ENCODE results near the gene ZNF205. TPM values are rescaled to one million over a fixed set of nuclear protein-coding genes. Genes with fewer than 3 reads are reported as not detected.

The ZNF205 gene
- total and polyA plus RNA-seq, 2 experiments from 2014 or later, result 13.2 to 37.3 TPM

DNA sequence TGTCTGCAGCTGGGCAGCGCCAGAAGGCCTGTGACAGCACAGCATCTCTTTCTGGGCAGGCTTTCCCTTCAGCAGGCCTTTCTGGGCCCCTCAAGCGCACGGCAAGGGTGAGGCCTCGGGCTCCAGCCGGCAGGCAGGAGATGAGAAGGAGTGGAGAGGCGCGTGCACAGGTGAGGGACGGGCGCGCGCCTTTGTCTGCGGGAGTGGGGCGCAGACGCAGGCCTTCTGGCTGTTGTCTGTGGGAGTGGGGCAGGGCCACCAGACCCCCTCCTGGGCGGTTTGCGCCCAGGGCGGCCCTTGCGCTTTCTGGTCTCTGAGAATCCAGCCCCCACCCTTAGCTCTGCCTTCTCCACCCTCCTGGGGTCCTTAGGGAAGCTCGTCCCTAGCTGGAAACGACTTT is 6.5 kb downstream of the ZNF205 start:
- Histone ChIP-seq H3K9me3 (ENCODE audit: low read depth) (no peaks in the 10 kb centered on the region), H3K36me3 (peaks cover 7% of the 10 kb centered on the region), H3K4me1 (ENCODE audit: low read depth) (peaks cover 4% of the 10 kb centered on the region), H3K27me3 (no peaks in the 10 kb centered on the region), H3K4me3 (no peak overlapping the region), H3K27ac (no peak overlapping the region)
- DNase-seq (ENCODE audit: low read depth in 1 of 2, low spot score in 1 of 2), result no peak
- TF ChIP-seq, protein P1, sequence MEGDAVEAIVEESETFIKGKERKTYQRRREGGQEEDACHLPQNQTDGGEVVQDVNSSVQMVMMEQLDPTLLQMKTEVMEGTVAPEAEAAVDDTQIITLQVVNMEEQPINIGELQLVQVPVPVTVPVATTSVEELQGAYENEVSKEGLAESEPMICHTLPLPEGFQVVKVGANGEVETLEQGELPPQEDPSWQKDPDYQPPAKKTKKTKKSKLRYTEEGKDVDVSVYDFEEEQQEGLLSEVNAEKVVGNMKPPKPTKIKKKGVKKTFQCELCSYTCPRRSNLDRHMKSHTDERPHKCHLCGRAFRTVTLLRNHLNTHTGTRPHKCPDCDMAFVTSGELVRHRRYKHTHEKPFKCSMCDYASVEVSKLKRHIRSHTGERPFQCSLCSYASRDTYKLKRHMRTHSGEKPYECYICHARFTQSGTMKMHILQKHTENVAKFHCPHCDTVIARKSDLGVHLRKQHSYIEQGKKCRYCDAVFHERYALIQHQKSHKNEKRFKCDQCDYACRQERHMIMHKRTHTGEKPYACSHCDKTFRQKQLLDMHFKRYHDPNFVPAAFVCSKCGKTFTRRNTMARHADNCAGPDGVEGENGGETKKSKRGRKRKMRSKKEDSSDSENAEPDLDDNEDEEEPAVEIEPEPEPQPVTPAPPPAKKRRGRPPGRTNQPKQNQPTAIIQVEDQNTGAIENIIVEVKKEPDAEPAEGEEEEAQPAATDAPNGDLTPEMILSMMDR (IDR thresholded peaks at IDR 0.05; ENCODE audit: low read depth, low read length), result no peak

GRCh38 chr16:3119286-3119685 is 6.9 kb downstream of the ZNF205 start:
- Histone ChIP-seq H3K4me3 (no peak overlapping the region), H3K4me1 (ENCODE audit: low read depth) (peaks cover 4% of the 10 kb centered on the region), H3K27ac (no peak overlapping the region), H3K9me3 (ENCODE audit: low read depth) (no peaks in the 10 kb centered on the region), H3K36me3 (peaks cover 7% of the 10 kb centered on the region), H3K27me3 (no peaks in the 10 kb centered on the region)
- DNase-seq (ENCODE audit: low read depth in 1 of 2, low spot score in 1 of 2), result no peak
- TF ChIP-seq, protein P1 (IDR thresholded peaks at IDR 0.05; ENCODE audit: low read depth, low read length), result no peak

DNA sequence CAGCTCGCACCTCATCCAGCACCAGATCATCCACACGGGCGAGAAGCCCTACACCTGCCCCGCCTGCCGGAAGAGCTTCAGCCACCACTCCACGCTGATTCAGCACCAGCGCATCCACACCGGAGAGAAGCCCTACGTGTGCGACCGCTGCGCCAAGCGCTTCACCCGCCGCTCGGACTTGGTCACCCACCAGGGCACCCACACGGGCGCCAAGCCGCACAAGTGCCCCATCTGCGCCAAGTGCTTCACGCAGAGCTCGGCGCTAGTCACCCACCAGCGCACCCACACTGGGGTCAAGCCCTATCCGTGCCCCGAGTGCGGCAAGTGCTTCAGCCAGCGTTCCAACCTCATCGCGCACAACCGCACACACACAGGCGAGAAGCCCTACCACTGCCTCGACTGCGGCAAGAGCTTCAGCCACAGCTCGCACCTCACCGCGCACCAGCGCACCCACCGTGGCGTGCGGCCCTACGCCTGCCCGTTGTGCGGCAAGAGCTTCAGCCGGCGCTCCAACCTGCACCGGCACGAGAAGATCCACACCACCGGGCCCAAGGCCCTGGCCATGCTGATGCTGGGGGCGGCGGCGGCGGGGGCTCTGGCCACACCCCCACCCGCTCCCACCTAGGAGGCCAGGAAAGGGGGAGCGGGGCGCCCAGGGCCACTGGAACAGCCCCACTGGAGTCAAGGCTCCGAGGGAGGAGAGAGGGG is 7.5 kb downstream of the ZNF205 start:
- Histone ChIP-seq H3K9me3 (ENCODE audit: low read depth) (no peaks in the 10 kb centered on the region), H3K4me1 (ENCODE audit: low read depth) (peaks cover 4% of the 10 kb centered on the region), H3K27me3 (no peaks in the 10 kb centered on the region), H3K27ac (no peak overlapping the region), H3K36me3 (peaks cover 7% of the 10 kb centered on the region), H3K4me3 (no peak overlapping the region)
- TF ChIP-seq, protein P1 (IDR thresholded peaks at IDR 0.05; ENCODE audit: low read depth, low read length), result no peak
- no peak for DNase-seq (ENCODE audit: low read depth in 1 of 2, low spot score in 1 of 2)

GRCh38 chr16:3120435-3120834 is 8.0 kb downstream of the ZNF205 start:
- Histone ChIP-seq H3K4me3 (no peak overlapping the region), H3K27me3 (no peaks in the 10 kb centered on the region), H3K27ac (no peak overlapping the region), H3K36me3 (peaks cover 7% of the 10 kb centered on the region), H3K9me3 (ENCODE audit: low read depth) (no peaks in the 10 kb centered on the region), H3K4me1 (ENCODE audit: low read depth) (peaks cover 4% of the 10 kb centered on the region)
- TF ChIP-seq, protein P1 (IDR thresholded peaks at IDR 0.05; ENCODE audit: low read depth, low read length), result no peak
- DNase-seq (ENCODE audit: low read depth in 1 of 2, low spot score in 1 of 2), result no peak

DNA sequence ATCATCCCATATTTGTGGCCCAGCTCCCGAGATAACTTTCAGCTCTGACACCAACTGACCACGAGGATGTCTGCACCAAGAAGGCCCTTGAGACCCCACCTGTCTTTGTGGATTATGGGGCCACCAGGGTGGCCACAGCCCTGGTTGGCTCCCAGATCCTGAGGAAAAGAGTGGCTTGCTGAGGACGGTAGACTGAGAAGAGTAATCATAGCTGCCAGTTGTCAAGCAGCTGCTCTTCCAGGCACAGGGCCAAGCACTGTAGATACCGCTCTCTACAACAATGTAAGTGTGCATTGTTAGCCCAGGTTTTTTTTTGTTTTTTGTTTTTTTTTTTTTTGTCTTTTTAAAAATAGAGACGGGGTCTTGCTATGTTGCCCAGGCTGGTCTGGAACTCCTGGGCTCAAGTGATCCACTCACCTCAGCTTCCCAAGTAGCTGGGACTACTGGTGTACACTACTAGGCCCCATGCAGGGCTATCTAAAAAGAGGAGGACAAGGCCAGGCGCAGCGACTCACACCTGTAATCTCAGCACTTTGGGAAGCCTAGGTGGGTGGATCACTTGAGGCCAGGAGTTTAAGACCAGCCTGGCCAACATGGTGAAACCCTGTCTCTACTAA is 9.6 kb downstream of the ZNF205 start:
- Histone ChIP-seq H3K36me3 (peaks cover 7% of the 10 kb centered on the region), H3K4me3 (no peak overlapping the region), H3K9me3 (ENCODE audit: low read depth) (no peaks in the 10 kb centered on the region), H3K27me3 (no peaks in the 10 kb centered on the region), H3K4me1 (ENCODE audit: low read depth) (peaks cover 4% of the 10 kb centered on the region), H3K27ac (no peak overlapping the region)
- DNase-seq (ENCODE audit: low read depth in 1 of 2, low spot score in 1 of 2), result peak in 1 of 2 donors; percentile 72
- TF ChIP-seq, protein P1 (IDR thresholded peaks at IDR 0.05; ENCODE audit: low read depth, low read length), result no peak
